Daoy (cell line): ENCODE measurements around the gene IER2. TPM values are rescaled to one million over a fixed set of nuclear protein-coding genes. Genes with fewer than 3 reads are reported as not detected.
"Not testable (repeated sequence)": the region's sequence is repeated elsewhere in the genome, so short reads cannot be mapped to it uniquely, and the experiment has no call there.

ENCODE experiments used
- DNase-seq: peaks from one replicate; pipeline ENCODE4 v3.0.0-alpha.2; 2015; ENCODE audit warnings: low read depth
- total RNA-seq: library from RNA; depleted of rRNA; stranded (reverse); fragments of >200 nt; shearing (Covaris generic); gene quantifications from 2 replicates; pipeline ENCODE4 v1.2.3, GENCODE V29; 2014

The IER2 gene
- total RNA-seq, 1 experiment from 2014 or later, result 27.3 TPM

GRCh38 chr19:13138171-13138915, 11.9 kb upstream of the IER2 start:
- no peak for DNase-seq

- DNase-seq, result no peak
These were observed 11.4 kb upstream of the IER2 start for GRCh38 chr19:13138916-13139198.

GRCh38 chr19:13139633-13140311, 10.4 kb upstream of the IER2 start:
- no peak for DNase-seq

- peak; percentile 63 for DNase-seq
These were observed 3.2 kb upstream of the IER2 start for GRCh38 chr19:13146763-13147563.

GRCh38 chr19:13149173-13149627, 1.0 kb upstream of the IER2 start:
- DNase-seq, result not testable (repeated sequence)

- DNase-seq, result peak; percentile 74
These were observed 504 bp upstream of the IER2 start for GRCh38 chr19:13149628-13150186.

- no peak for DNase-seq
These were observed 857 bp downstream of the IER2 start for GRCh38 chr19:13150931-13151604.

- peak; percentile 98 for DNase-seq
These were observed 1.6 kb downstream of the IER2 start for GRCh38 chr19:13151605-13152355.

GRCh38 chr19:13152356-13152973, 2.3 kb downstream of the IER2 start:
- DNase-seq, result no peak

GRCh38 chr19:13152974-13153568, 2.9 kb downstream of the IER2 start:
- peak; percentile 97 for DNase-seq

GRCh38 chr19:13153569-13154240, 3.5 kb downstream of the IER2 start:
- no peak for DNase-seq

GRCh38 chr19:13154241-13154778, 4.1 kb downstream of the IER2 start:
- peak; percentile 90 for DNase-seq

GRCh38 chr19:13154911-13155471, 4.8 kb downstream of the IER2 start:
- DNase-seq, result peak; percentile 76

GRCh38 chr19:13155472-13156359, 5.5 kb downstream of the IER2 start:
- peak; percentile 85 for DNase-seq

- no peak for DNase-seq
These were observed 9.5 kb downstream of the IER2 start for GRCh38 chr19:13159713-13160112.

GRCh38 chr19:13160557-13160956, 10.3 kb downstream of the IER2 start:
- peak; percentile 42 for DNase-seq

GRCh38 chr19:13162724-13163608, 12.8 kb downstream of the IER2 start:
- peak; percentile 98 for DNase-seq
